ENCODE data around the gene RGS8.

Gene RGS8

DNA sequence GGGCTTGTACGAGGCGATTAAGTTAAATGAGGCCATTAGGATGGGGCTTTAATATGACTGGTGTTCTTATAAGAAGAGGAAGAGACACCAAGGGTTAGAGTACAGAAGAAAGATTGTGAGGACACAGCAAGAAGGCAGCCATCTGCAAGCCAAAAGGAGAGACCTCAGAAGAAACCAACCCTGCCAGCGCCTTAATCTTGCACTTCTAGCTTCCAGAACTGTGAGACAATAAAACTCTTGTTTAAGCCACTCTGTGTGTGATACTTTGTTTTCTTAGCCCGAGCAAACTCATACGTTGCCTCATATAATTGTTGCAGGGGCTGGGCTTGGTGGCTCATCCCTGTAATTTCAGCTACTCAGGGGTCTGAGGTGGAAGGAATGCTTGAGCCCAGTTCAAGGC is 46.6 kb downstream of the RGS8 start:
- no peak for DNase-seq

DNA sequence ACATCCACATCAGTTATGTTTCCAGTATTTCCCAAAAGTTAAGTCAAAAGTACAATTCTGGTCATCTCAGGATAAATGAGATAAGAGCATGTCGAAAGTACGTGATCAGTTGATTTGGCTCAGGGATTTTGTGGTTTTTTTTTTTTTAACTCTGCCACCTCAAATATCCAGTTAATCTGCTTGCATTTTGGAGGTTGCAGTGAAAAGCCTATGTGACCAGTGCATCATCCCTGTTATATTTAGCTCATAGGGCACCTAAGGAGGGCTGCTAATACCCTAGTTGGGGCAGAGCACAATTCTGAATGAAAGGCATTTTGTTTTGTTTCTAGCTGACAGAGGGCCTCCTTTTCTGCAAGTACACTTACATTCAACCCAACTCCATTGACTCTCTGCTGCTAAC is 48.5 kb downstream of the RGS8 start:
- DNase-seq: no peak

All from right kidney (tissue), 1 donor.